ENCODE measurements around the gene PAK4.

- TF ChIP-seq YY1 (IDR thresholded peaks at IDR 0.05; ENCODE audit: insufficient read depth, insufficient read length), result no peak
- TF ChIP-seq ZNF274 (IDR thresholded peaks at IDR 0.05; ENCODE audit: low read depth, low read length), result no peak
Measured at GRCh38 chr19:39083599-39083982, 42.0 kb upstream of the PAK4 start.
